Measurements from ENCODE around the gene GRM1.

DNA sequence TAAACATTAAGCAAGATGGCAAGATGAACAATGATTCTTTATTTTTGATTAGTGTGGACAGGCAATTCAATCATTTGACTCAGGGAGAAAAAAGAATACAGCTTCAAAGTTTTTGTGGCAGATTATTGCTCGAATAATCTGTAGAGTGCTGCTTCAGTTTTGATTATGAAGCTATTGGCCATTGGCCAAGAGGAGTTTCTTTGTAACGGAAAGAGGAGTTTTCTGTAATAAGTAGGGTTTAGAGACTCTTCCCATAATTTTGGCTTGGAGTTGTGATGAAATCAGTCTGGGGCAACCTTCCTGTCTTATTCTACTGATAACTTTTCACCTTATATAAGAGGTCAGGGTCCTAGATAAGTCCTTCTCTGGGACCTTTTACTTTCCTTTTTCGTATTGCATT, 258.1 kb downstream of the GRM1 start:
- TF ChIP-seq CTCF (conservative IDR thresholded peaks at IDR 0.05) = no peak
- TF ChIP-seq ZFX (IDR thresholded peaks at IDR 0.05) = no peak

Data from C4-2B (cell line).